ENCODE data around the gene SPOCK1.
A peak's percentile ranks its signal among the peaks of the same experiment; 100 is the strongest.

Gene SPOCK1

DNA sequence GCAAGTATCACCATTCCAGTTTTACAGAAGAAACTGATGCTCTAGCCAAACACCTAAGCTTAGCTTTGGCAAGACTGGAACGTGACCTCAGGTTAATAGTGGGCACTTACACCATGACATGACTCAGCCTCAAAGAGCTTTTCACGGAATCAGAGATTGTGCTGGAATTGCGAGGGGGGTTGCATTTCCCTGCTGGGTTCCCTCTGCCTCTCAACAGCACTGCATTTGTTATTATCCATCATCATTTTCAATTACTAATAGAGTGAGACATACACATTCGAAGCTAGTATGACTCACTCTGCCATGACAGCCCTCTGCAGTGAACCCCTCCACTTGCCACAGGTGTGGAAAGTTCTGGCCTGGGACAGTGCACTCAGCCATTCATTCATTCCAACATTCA is 8.0 kb downstream of the SPOCK1 start:
- peak; percentile 27 for DNase-seq

- no peak for DNase-seq
Observed at GRCh38 chr5:137490591-137490990, 8.5 kb downstream of the SPOCK1 start.

GRCh38 chr5:137488974-137489373 is 10.2 kb downstream of the SPOCK1 start:
- no peak for DNase-seq

- no peak for DNase-seq
Observed at GRCh38 chr5:137488516-137488915, 10.6 kb downstream of the SPOCK1 start.

DNA sequence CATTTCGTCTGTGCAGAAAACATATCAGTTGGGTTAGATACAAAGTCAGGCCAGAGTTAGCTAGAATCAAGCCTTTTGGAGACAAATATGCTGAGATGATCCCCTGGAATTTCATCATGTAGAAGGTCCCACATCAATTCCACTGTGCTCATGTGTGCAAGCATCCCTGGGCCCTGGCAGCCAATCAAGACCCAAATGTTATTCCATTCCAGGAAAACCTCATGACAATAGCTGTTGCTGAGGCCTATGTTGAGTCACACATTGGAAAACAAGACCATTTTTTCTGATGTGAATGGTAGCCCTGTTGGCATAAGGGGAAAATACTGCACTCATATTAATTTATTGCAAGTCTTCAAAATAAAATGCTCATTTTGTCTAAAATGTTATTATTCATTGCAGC is 11.5 kb downstream of the SPOCK1 start:
- peak; percentile 96 for DNase-seq

- DNase-seq: peak; percentile 33
Observed at GRCh38 chr5:137486707-137487106, 12.4 kb downstream of the SPOCK1 start.

GRCh38 chr5:137481596-137481995 is 17.5 kb downstream of the SPOCK1 start:
- DNase-seq: no peak

GRCh38 chr5:137478043-137478442 is 21.1 kb downstream of the SPOCK1 start:
- no peak for DNase-seq

- no peak for DNase-seq
Observed at GRCh38 chr5:137470921-137471220, 28.3 kb downstream of the SPOCK1 start.

DNA sequence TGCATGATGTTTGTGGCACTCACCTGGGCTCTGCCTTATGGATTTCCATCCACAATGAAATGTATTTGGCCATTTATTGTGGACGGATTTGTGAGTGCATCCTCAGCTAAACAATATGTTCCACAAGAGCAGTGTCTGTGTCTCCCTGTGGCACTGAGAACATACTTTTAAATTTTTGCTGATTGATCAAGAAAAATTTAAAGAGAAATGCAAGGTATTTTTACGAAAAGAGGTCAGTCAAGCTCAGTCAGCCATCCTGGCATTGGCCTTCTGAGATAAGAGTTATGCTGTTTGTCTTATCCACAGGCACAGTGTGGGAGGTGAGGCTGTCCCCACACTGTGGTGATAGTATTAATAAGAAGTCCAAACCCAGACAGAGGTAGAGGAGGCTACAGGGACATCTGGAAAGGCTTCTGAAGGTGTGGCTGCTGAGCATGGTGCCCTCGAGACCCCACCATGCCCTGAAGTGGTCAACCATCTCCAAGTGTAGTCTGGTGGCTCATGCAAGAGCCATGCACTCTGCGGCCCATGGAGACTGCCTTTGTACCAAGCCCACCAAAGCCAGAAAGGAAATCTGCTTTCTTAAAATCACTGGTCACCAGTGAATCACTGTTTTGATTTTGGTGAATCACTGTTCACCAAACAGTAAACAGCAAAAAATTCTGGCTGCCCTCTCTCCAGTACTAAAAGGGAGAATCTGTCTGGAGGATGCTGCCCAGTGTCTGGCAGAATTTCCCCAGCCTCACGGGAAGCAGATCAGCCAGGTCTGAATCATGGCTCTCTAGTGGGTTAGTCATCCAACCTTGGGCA is 28.8 kb downstream of the SPOCK1 start:
- peak; percentile 96 for DNase-seq

DNA sequence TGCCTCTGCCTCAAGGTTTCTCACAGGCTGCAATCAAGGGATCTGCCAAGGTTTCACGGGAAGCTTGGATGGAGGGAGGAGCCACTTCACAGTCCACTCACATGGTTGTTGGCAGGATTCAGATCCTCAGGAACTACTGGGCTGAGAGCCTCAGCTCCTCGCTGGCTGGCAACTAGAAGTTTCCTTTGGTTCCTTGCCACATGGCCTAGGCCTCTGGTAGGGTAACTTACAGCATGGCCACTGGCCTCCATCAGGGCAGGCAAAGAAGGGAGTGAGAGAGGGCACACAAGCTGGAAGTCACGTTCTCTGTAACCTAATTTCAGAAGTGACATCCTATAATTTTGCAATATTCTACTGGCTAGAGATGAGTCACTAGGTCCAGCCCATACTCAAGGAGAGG is 32.2 kb downstream of the SPOCK1 start:
- DNase-seq: no peak

DNA sequence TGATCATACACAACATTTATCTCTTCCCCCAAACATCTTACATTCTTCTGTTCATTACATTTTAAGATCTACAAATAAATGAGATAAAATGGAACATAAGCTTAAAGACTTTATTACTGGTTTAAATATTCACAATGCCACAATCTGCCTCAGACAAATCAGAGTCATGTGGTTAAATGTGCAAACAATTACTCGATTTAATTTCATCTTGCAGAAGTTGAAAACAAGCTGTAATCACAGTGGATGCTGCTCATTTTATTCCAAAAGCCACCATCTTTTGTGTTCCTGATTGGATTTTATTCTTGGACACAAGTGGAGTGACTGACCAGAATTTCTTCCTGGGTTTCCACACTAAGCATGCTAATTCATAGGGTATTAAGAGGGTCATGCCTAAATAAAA is 33.2 kb downstream of the SPOCK1 start:
- DNase-seq: no peak

GRCh38 chr5:137462816-137463520 is 36.2 kb downstream of the SPOCK1 start:
- DNase-seq: peak; percentile 30

- DNase-seq: no peak
Observed at GRCh38 chr5:137462265-137462590, 36.9 kb downstream of the SPOCK1 start.

- peak; percentile 16 for DNase-seq
Observed at GRCh38 chr5:137461391-137462264, 37.5 kb downstream of the SPOCK1 start.

DNA sequence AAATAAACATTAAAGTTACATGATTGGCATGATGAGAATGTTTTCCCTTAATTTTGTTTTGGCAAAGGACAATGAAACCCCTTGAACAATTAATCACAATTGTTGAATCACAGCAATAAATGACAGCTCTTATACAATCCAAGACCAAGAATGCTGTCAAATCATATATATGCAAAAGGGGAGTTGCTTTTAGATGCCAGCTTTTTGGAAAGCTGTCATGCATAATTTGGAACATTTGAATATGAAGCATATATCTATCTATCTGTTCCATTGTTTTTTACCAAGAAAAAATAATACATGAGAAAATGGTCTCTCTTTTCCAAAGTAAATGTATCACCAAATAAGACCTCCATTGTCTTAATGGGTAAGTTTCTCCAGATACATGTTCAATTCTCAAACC is 44.5 kb downstream of the SPOCK1 start:
- DNase-seq: no peak

DNA sequence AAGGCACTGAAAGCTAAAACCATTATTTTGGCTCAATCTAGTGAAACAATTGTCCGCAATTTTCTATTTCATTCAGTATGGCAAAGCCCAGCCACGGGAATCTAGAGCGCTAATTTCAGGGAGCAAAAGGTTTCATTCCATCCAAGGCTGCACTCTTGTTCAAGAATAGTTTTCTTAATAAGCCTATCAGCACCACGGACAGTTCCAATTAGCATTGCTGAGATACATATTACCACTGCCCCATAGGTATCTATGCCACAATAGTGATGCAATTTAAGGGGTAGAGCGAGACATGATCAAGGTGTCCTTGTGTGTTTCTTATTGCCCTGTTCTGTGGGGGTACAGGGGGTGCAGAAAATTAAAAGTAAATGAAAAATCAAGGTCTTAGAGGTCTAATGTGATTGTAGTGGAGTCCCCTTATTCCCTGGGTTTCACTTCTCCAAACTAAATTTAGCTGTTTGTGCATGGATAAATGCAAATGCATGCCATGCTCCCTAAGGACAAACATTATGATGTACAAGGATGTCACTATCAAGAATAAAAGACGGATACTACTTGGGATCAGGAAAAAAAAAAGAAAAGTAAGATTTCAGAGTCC is 45.5 kb downstream of the SPOCK1 start:
- peak; percentile 70 for DNase-seq

DNA sequence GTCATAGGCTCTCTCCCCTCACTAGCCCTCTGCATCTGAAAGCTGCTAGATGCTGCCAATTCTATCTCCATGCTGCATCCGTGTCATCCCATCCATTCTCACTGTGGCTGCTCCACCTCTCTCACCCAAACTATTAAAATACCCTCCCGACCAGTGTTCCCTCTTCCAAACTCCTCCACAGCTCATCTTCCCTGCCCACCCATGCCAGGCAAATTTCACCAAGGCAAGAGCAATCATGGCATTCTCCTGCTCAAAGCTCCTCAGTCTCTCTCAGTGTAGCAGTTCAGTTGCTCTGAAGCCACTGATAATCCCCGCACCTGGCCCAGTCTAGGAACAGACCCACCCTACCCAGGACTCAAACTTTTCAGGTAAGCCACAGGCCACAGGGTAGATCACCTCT is 48.4 kb downstream of the SPOCK1 start:
- DNase-seq: no peak

- DNase-seq: no peak
Observed at GRCh38 chr5:137448868-137449267, 50.3 kb downstream of the SPOCK1 start.

DNA sequence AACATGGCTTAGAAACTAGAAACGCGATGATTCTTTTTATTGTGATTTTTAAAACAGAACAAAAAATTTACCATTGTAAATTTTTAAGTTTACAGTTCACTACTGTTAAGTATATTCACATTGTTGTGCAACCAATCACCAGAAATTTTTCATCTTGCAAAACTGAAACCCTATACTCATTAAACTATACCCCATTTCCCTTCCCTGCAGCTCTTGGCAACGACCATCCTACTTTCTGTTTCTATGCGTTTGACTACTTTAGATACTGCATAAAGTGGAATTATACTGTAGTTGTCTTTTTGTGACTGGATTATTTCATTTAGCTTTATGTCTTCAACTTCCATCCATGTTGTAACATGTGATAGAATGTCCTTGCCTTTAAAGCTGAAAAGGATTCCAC is 52.5 kb downstream of the SPOCK1 start:
- no peak for DNase-seq

DNA sequence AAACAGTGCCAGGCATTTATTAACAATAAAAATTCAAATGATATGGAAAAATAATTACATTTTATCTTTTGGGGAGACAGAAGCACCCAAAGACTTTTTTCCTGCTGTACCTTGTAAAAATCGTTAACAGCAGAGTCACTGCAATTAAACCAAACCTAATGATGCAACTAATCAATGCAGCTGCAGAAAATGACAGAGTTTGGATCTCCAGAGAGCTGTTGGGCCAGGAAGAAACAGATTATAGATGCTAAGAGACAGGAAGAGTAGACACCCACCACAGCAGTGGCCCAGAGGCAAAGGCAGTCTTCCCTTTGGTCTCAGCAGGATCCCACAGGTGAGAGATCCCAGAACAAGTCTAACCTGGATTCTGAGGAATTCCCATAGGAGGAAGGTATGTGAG is 53.0 kb downstream of the SPOCK1 start:
- DNase-seq: no peak

DNA sequence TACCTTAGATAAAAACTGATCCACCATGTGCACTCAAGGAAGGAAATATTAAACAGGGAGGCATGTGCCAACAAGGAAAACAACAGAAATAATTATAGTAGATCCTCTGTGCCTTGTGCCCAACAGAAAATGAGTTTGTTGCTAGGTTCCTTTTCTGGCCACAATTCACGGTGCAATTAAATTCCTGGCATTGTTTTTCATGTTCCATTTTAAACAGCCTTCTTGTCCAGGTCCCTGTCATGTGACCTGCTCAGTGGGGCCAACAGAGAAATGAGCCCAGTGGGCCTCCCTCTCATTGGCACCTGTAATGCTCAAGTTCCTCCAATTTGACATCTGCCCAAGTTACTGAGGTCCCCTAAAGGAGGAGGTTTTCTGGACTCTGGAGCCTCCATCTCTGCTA is 56.5 kb downstream of the SPOCK1 start:
- no peak for DNase-seq

DNA sequence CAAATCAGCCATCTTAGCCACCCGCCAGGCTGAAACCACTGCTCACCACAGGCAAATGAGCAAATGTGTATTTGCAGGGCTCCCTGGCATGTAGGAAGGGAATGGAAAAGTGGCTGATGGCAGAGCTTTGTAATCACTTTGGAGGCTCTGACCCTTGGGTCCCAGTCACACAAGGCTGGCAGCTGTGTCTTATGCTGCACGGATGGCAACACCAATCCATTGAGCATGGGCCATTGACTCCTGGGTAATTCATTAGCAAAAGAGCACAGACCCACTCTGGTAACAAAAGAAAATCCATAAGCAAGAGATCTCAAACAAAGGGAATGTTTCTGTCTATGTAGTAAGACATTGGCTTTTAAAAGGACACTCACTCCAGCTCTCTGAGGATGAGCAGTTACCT is 57.6 kb downstream of the SPOCK1 start:
- no peak for DNase-seq

Data from fibroblast of skin of scalp (primary cell).